Airway epithelial cell (primary cell): Measurements from ENCODE around the gene MPHOSPH6. TPM values are rescaled to one million over a fixed set of nuclear protein-coding genes. Genes with fewer than 3 reads are reported as not detected.

Experiments used
- total RNA-seq: library from RNA; depleted of rRNA; stranded (reverse); fragments of >200 nt; gene quantifications from 2 replicates; pipeline ENCODE4 v1.2.3, GENCODE V29; 2015

Gene MPHOSPH6
- total RNA-seq = 46.7 and 53.2 TPM in 2 replicates

GRCh38 chr16:82169861-82170845 is at the start of gene MPHOSPH6:
Gene MPHOSPH6, minus strand, starts transcription at chr16:82170224. Its CDS starts 49 bp downstream, at chr16:82170175.

Other genes with a start within 250 kb of the MPHOSPH6 start
- 10.3 TPM in 2 replicates for gene SDR42E1, start 158.8 kb downstream of the MPHOSPH6 start, total RNA-seq
- gene HSD17B2, start 135.0 kb downstream of the MPHOSPH6 start, total RNA-seq = 0.49 and 8.4 TPM in 2 replicates